NCI-H1436 treated with DMSO at 0.1 percent for 48 hours (cell line): Measurements from ENCODE around the gene IL17RA.

Experiments
- DNase-seq: peaks from one replicate; lab custom pipeline; 2025; lab: John Stamatoyannopoulos, UW

IL17RA gene

DNA sequence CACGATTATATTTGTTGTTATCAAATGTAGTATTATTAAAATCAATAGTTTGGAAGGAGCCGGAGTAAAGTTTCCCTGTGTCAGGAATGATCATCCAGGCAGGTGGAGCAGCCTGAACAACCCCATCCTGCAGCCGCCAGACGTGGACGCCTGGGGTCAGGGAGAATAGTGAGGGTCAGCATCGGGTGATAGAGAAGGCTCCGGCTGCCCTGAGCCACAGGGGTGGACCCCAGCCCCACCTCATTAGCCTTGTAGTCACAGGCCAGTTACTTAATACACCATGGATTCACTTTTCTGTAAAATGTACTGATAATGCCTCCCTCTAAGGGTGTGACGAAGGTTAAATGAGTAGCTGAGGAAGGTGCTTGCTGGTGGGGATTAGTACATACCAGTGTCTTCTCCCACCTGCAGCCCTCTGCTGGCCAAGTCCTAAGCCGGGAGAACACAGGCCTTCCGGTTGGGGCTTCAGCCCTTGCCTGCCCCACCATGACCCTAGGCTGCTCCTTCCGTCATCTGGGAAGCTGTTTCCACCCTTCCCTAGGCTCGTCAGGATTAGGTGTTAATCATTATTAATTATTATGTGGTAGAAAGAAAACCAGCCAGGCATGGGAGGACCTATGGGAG is 21.5 kb downstream of the IL17RA start:
- DNase-seq, result no peak

DNA sequence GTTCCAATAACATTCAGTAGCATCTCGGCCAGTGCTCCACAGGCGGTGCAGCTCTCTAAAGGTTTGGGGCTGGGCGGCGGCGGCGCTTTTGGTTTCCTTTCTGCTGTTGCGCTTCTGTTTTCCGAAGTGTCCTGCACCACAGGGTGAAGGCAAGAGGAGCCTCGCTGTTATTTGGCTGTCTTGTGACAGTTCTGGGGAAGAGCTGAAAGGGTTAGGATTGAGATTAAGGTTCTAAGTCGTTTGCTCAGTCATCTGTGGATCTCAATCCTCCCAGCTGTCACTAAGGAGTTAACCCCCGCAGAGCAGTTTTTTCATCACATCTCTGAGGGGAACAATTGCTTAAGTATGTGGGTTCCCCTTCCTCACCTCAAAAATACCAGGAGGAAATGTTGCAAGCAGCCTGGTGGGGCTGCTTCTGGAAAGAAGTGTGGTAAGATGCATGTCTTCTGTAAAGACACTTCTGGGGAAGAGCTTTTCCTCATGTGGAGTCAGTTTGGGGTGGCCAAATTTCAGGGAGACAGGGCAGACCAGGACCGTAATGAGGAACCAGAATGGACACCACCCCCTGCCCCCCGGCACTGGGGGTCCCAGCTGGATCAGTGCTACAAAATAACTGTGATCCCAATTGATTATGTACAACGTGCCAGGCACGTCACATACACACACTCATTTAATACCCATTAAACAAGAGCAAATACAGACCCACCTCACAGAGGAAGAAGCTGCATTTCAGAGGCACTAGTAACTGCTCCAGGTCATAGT is 22.2 kb downstream of the IL17RA start:
- no peak for DNase-seq

DNA sequence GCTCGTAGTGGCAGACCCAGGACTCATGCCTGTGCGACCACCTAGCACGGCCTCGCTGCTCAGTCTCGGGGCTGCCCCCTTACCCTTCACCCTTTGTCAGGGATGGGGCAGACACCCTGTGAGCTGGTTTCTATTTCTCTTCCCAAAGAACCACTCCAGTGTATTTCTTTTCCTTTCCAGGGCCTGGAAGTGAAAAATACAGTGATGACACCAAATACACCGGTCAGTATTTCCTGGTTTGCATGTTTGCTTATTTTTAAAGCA is 22.7 kb downstream of the IL17RA start:
- no peak for DNase-seq

GRCh38 chr22:17108256-17109112 is 23.7 kb downstream of the IL17RA start:
- no peak for DNase-seq

DNA sequence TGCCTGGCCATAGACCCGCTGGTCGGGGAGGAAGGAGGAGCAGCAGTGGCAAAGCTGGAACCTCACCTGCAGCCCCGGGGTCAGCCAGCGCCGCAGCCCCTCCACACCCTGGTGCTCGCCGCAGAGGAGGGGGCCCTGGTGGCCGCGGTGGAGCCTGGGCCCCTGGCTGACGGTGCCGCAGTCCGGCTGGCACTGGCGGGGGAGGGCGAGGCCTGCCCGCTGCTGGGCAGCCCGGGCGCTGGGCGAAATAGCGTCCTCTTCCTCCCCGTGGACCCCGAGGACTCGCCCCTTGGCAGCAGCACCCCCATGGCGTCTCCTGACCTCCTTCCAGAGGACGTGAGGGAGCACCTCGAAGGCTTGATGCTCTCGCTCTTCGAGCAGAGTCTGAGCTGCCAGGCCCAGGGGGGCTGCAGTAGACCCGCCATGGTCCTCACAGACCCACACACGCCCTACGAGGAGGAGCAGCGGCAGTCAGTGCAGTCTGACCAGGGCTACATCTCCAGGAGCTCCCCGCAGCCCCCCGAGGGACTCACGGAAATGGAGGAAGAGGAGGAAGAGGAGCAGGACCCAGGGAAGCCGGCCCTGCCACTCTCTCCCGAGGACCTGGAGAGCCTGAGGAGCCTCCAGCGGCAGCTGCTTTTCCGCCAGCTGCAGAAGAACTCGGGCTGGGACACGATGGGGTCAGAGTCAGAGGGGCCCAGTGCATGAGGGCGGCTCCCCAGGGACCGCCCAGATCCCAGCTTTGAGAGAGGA is 24.5 kb downstream of the IL17RA start:
- no peak for DNase-seq

DNA sequence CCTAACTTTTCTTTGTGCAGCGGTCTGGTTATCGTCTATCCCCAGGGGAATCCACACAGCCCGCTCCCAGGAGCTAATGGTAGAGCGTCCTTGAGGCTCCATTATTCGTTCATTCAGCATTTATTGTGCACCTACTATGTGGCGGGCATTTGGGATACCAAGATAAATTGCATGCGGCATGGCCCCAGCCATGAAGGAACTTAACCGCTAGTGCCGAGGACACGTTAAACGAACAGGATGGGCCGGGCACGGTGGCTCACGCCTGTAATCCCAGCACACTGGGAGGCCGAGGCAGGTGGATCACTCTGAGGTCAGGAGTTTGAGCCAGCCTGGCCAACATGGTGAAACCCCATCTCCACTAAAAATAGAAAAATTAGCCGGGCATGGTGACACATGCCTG is 25.2 kb downstream of the IL17RA start:
- no peak for DNase-seq

DNA sequence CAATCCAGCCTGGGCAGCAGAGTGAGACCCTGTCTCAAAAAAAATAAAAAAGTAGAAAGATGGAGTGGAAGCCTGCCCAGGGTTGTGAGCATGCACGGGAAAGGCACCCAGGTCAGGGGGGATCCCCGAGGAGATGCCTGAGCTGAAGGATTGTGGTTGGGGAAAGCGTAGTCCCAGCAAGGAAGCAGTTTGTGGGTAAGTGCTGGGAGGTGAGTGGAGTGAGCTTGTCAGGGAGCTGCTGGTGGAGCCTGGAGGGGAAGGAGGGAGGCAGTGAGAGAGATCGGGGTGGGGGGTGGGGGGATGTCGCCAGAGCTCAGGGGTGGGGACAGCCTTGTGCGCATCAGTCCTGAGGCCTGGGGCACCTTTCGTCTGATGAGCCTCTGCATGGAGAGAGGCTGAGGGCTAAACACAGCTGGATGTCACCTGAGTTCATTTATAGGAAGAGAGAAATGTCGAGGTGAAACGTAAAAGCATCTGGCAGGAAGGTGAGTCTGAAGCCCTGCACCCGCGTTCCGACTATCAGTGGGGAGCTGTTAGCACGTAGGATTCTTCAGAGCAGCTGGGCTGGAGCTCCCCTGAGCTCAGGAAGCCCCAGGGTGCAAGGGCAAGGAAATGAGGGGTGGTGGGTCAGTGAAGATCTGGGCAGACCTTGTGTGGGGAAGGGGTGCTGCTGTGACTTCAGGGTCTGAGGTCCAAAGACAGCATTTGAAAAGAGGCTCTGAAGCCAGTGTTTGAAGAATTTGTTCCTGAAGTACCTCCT is 26.2 kb downstream of the IL17RA start:
- no peak for DNase-seq

DNA sequence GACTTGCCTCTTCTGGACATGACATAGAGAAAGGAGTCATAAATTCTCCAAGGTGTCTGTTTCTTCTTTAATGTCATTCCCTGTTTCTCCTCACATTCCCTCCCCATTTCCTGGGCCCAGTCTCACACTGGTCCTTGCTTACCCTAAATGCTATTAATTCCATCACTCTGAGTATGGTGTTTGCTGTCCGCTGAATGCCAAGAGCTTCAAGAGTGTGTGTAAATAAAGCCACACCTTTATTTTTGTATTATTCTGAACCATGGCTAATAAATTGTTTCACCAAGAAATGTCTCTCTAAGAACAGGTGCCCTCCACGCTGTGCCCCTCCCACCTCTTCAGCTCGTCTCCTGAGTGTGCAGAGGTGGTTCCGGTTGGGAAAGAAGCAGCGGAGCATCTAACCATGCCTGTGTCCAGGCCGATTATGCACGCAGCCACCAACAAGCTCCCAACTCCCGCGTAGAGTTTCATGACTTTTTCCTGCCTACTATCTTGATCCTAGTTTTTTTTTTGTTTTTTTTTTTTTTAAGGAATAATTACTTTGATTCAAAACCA is 27.8 kb downstream of the IL17RA start:
- no peak for DNase-seq

DNA sequence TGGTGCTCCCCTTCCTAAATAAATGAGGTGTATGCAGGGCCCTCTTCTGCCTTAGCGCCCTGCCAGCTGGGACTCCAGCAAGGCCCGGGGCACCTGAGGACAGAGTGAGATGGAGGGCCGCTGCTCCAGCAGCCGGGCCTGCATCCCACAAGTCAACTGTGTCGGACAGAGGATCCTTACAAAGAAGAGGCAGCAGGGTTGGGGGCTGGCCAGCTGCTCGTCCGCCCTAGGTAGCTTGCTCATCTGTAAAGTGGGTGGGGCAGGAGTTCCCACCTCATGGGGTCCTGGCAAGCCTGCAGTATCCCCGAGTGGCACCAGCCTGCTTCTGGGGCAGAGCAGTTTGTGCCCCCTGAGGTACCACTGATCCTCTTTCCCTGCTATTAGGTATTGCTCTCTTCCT is 28.8 kb downstream of the IL17RA start:
- DNase-seq, result no peak

- DNase-seq, result no peak
Measured at GRCh38 chr22:17114173-17114897, 29.5 kb downstream of the IL17RA start.

GRCh38 chr22:17114898-17115235 is 30.1 kb downstream of the IL17RA start:
- no peak for DNase-seq

GRCh38 chr22:17115236-17115635 is 30.4 kb downstream of the IL17RA start:
- no peak for DNase-seq

GRCh38 chr22:17115945-17116565 is 31.3 kb downstream of the IL17RA start:
- DNase-seq, result no peak

- DNase-seq, result no peak
Measured at GRCh38 chr22:17116572-17117330, 32.0 kb downstream of the IL17RA start.

GRCh38 chr22:17117400-17117799 is 32.6 kb downstream of the IL17RA start:
- DNase-seq, result no peak

- no peak for DNase-seq
Measured at GRCh38 chr22:17117890-17118289, 33.1 kb downstream of the IL17RA start.

- no peak for DNase-seq
Measured at GRCh38 chr22:17118342-17118741, 33.5 kb downstream of the IL17RA start.

GRCh38 chr22:17119481-17120202 is 34.8 kb downstream of the IL17RA start:
- no peak for DNase-seq

DNA sequence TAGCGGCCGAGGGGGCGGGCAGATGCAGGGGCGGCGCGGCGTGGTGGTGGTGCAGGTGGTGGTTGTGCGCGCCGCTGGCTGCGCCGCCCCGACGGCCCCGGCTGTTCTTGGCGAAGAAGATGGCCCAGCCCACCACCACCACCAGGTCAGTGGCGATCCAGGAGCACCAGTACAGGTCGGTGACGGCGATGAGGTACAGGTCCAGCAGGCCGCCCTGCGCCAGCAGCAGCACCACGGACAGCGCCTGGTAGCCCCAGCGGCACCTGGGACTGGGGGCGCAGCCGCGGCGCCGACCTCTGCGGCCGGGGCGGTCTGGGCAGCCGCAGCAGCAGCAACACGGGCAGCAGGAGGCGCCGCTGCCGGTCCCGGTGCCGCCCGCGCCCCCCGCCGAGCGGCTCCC is 35.5 kb downstream of the IL17RA start:
- DNase-seq, result no peak
